Vagina (tissue), 2 donors: ENCODE measurements around the gene MAP3K3. TPM values are rescaled to one million over a fixed set of nuclear protein-coding genes. Genes with fewer than 3 reads are reported as not detected.

ENCODE experiments used
- DNase-seq, 2 donors: peaks; one replicate each; pipeline ENCODE4 v3.0.0-alpha.2; 2017; ENCODE audit errors: extremely low spot score in 2 of 2
- H3K27ac ChIP-seq: fragments of 200-600 bp; sonication (generic); one replicate; pipeline ENCODE4 v1.5.1; 2019
- H3K27me3 ChIP-seq: fragments of 200-600 bp; sonication (generic); one replicate; pipeline ENCODE4 v1.5.1; 2019
- H3K36me3 ChIP-seq, 2 donors: fragments of 200-600 bp; sonication (generic); one replicate each; pipeline ENCODE4 v1.5.1; 2017 to 2019
- H3K4me1 ChIP-seq: fragments of 200-600 bp; sonication (generic); one replicate; pipeline ENCODE4 v1.5.1; 2019
- H3K4me3 ChIP-seq, 2 donors: fragments of 200-600 bp; sonication (generic); 1 replicate in 1 of 2; 2 replicates in 1 of 2; pipeline ENCODE4 v1.5.1; 2016 to 2019
- H3K9me3 ChIP-seq: fragments of 200-600 bp; sonication (generic); one replicate; pipeline ENCODE4 v1.5.1; 2019
- POLR2A ChIP-seq, 2 donors: fragments of 450-650 bp; IDR thresholded peaks; one replicate each; pipeline ENCODE4 v1.6.1; 2017; ENCODE audit warnings: antibody characterized with exemption in 2 of 2, mild to moderate bottlenecking in 2 of 2, moderate library complexity in 2 of 2
- POLR2AphosphoS5 ChIP-seq, 2 donors: sonication (generic); formaldehyde crosslinking; IDR thresholded peaks; one replicate each; pipeline ENCODE4 v1.9.0; 2017; ENCODE audit warnings: antibody characterized with exemption in 2 of 2, mild to moderate bottlenecking in 2 of 2, low read depth in 1 of 2; ENCODE audit not compliant: insufficient read depth in 1 of 2
- intact Hi-C: fragments of 100-400 bp; cut with DNase I; formaldehyde crosslinking; loops from one replicate; pipeline ENCODE4 v1.15.1; 2023
- small RNA-seq: library from RNA; depleted of rRNA; stranded (forward); fragments of <200 nt; gene quantifications from one replicate; pipeline ENCODE3, GENCODE V24; 2016
- total RNA-seq: library from RNA; depleted of rRNA; stranded (reverse); fragments of >200 nt; gene quantifications from one replicate; pipeline ENCODE4 v1.2.3, GENCODE V29; 2016
- TF ChIP-seq, protein P1 (sequence below), 3 experiments: fragments of 450-650 bp in 2 of 3; fragments of 200-600 bp in 1 of 3; sonication (generic) in 1 of 3; IDR thresholded peaks; one replicate each; pipeline ENCODE4 v1.5.1; 2017 to 2019; ENCODE audit warnings: antibody characterized with exemption in 3 of 3, mild to moderate bottlenecking in 2 of 3, moderate library complexity in 2 of 3

MAP3K3 gene
- total RNA-seq, 1 donor from 2014 or later = 35.4 TPM

DNA sequence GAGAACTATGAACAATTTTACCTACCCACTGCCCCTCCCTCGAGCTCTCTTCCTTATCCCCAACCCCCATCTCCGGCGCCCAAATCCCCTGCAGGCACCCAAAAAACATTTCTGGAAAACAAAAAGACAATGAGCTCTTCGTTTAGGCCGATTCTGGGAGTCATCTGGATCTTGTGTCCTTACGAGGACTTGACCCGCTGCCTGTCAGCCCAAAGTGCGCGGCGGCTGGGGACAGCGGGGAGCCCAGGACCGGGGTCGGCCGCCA lies 118.9 kb downstream of the MAP3K3 start:
- H3K27ac ChIP-seq = peak overlapping the region; percentile 96
- H3K4me3 ChIP-seq = peak overlapping the region; percentile 84 to 85
- intact Hi-C loops = no loop called here
- no peaks in the 10 kb centered on the region for H3K9me3 ChIP-seq
- TF ChIP-seq, protein P1, sequence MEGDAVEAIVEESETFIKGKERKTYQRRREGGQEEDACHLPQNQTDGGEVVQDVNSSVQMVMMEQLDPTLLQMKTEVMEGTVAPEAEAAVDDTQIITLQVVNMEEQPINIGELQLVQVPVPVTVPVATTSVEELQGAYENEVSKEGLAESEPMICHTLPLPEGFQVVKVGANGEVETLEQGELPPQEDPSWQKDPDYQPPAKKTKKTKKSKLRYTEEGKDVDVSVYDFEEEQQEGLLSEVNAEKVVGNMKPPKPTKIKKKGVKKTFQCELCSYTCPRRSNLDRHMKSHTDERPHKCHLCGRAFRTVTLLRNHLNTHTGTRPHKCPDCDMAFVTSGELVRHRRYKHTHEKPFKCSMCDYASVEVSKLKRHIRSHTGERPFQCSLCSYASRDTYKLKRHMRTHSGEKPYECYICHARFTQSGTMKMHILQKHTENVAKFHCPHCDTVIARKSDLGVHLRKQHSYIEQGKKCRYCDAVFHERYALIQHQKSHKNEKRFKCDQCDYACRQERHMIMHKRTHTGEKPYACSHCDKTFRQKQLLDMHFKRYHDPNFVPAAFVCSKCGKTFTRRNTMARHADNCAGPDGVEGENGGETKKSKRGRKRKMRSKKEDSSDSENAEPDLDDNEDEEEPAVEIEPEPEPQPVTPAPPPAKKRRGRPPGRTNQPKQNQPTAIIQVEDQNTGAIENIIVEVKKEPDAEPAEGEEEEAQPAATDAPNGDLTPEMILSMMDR (IDR thresholded peaks at IDR 0.05) = no peak
- no peak for TF ChIP-seq POLR2AphosphoS5 (IDR thresholded peaks at IDR 0.05; ENCODE audit: insufficient read depth in 1 of 2, low read depth in 1 of 2)
- no peak for TF ChIP-seq POLR2A (IDR thresholded peaks at IDR 0.05)
- no peak for DNase-seq
- H3K4me1 ChIP-seq = peaks cover 11% of the 10 kb centered on the region
- H3K27me3 ChIP-seq = no peaks in the 10 kb centered on the region
- no peaks in the 10 kb centered on the region for H3K36me3 ChIP-seq

DNA sequence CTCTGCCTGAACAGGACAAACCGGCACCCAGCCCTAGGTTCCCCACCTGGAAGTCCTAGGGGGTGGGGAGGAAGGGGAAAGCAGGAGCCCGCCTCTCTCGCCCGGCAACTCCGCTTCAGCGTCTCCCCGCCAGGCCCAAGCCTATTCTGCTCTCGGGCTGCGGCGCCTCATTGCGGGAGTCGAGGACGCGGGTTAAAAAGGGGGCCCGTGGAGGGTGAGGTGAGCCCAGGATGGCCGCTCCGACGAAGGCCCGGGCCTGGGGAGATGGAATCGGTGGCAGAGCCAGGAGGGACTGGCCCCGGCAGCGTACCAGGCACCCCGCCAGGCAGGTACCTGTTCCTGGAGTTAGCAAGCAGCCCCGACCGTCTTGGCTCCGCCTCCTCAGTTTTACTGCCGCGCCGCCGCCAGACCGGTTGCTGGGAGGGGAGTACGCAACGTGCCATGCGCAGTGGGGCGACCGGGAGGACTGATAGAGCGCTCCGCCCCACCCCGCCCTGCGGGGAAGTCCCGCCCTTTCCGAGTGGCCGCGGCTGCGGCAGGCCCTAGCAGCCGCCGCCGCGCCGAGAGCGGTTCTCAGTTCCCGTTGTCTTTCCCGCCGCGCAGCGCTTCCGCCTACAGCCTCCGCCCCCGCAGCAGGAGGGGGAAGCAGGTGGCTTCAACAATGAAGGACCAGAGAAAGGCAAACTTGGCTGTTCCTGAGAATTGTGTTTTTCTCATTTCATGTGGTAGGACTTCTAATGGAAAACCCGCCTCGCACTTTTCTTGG lies 119.4 kb downstream of the MAP3K3 start, which contains the start of gene STRADA:
Gene STRADA, minus strand, starts transcription at position 392 of the 766 bp plus-strand sequence. CDS start 13,430 bp downstream, outside the sequence.
- TF ChIP-seq POLR2AphosphoS5 (IDR thresholded peaks at IDR 0.05; ENCODE audit: insufficient read depth in 1 of 2, low read depth in 1 of 2) (peak; percentile 93 to 96), POLR2A (IDR thresholded peaks at IDR 0.05) (peak in 1 of 2 donors; percentile 75)
- TF ChIP-seq, protein P1 (IDR thresholded peaks at IDR 0.05) = no peak
- H3K27ac ChIP-seq = peak within 1 kb of the TSS; percentile 96
- peaks cover 11% of the 10 kb centered on the region for H3K4me1 ChIP-seq
- H3K27me3 ChIP-seq = no peaks in the 10 kb centered on the region
- DNase-seq = peak; percentile 98 to 99
- H3K4me3 ChIP-seq = peak within 1 kb of the TSS; percentile 84 to 85
- intact Hi-C loops = no loop called here
- H3K36me3 ChIP-seq = no peaks in the 10 kb centered on the region
- H3K9me3 ChIP-seq = no peaks in the 10 kb centered on the region

Small RNA genes within 50 kb of the gene (small RNA-seq; reads per million reads assigned to genes)
- not detected for gene RNU6-288P

Other genes with a start within 250 kb of the MAP3K3 start
- gene CYB561, start 176.1 kb upstream of the MAP3K3 start, total RNA-seq = 46.2 TPM
- gene ACE, start 145.4 kb upstream of the MAP3K3 start, total RNA-seq = 9.6 TPM
- not detected for gene KCNH6, start 99.1 kb upstream of the MAP3K3 start, total RNA-seq
- gene DCAF7, start 71.9 kb upstream of the MAP3K3 start, total RNA-seq = 34.1 TPM
- gene TACO1, start 21.5 kb upstream of the MAP3K3 start, total RNA-seq = 20.9 TPM
- 22.6 TPM for gene LIMD2, start 77.7 kb downstream of the MAP3K3 start, total RNA-seq
- 19.4 TPM for gene STRADA, start 119.4 kb downstream of the MAP3K3 start, total RNA-seq
- 66.5 TPM for gene CCDC47, start 151.2 kb downstream of the MAP3K3 start, total RNA-seq
- 121 TPM for gene DDX42, start 151.8 kb downstream of the MAP3K3 start, total RNA-seq
- gene PSMC5, start 205.0 kb downstream of the MAP3K3 start, total RNA-seq = 92.3 TPM
- gene FTSJ3, start 205.2 kb downstream of the MAP3K3 start, total RNA-seq = 44.7 TPM
- 146 TPM for gene SMARCD2, start 220.3 kb downstream of the MAP3K3 start, total RNA-seq